Osteoblast (primary cell): ENCODE results near the gene TALDO1. TPM values are rescaled to one million over a fixed set of nuclear protein-coding genes. Genes with fewer than 3 reads are reported as not detected.

ENCODE experiments used
- DNase-seq: peaks from one replicate; pipeline ENCODE4 v3.0.0; 2011; ENCODE audit warnings: low spot score, mixed read lengths; ENCODE audit not compliant: insufficient read length; ENCODE audit errors: missing footprints
- H2AFZ ChIP-seq: 2 replicates; pipeline ENCODE4 v1.6.0; 2011; ENCODE audit warnings: mild to moderate bottlenecking, low read length
- H3K27ac ChIP-seq: 2 replicates; pipeline ENCODE4 v1.5.1; 2011; ENCODE audit warnings: mild to moderate bottlenecking, low read depth, low read length, moderate library complexity
- H3K27me3 ChIP-seq: 2 replicates; pipeline ENCODE4 v1.6.0; 2012; ENCODE audit warnings: mild to moderate bottlenecking, control low read depth, inconsistent platforms, low read length, moderate library complexity; ENCODE audit not compliant: insufficient read depth
- H3K36me3 ChIP-seq: 2 replicates; pipeline ENCODE4 v1.5.1; 2011; ENCODE audit warnings: mild to moderate bottlenecking, low read length, control low read depth, moderate library complexity; ENCODE audit not compliant: insufficient read depth
- H3K4me1 ChIP-seq: 2 replicates; pipeline ENCODE4 v1.5.1; 2011; ENCODE audit warnings: mild to moderate bottlenecking, low read length, control low read depth, moderate library complexity; ENCODE audit not compliant: insufficient read depth
- H3K4me2 ChIP-seq: 2 replicates; pipeline ENCODE4 v1.6.0; 2011; ENCODE audit warnings: mild to moderate bottlenecking, low read length; ENCODE audit not compliant: insufficient read depth
- H3K4me3 ChIP-seq: fragments of 200-600 bp; sonication (generic); 3 replicates; pipeline ENCODE4 v1.5.1; 2012; ENCODE audit warnings: mild to moderate bottlenecking, low read length, inconsistent platforms; ENCODE audit not compliant: insufficient read depth
- H3K79me2 ChIP-seq: 2 replicates; pipeline ENCODE4 v1.6.0; 2012; ENCODE audit warnings: mild to moderate bottlenecking, low read length, control low read depth, inconsistent platforms; ENCODE audit not compliant: insufficient read depth
- H3K9me3 ChIP-seq: 2 replicates; pipeline ENCODE4 v1.5.1; 2011; ENCODE audit warnings: low read depth, low read length, control low read depth
- H4K20me1 ChIP-seq: 2 replicates; pipeline ENCODE4 v1.6.0; 2012; ENCODE audit warnings: mild to moderate bottlenecking, low read length, control low read depth; ENCODE audit not compliant: insufficient read depth
- CTCF ChIP-seq: IDR thresholded peaks from 2 replicates; pipeline ENCODE4 v1.5.1; 2011; ENCODE audit warnings: mild to moderate bottlenecking, low read depth, low read length, moderate library complexity; ENCODE audit errors: extremely low read depth
- total RNA-seq: library from RNA; depleted of rRNA; stranded (reverse); fragments of >200 nt; gene quantifications from 2 replicates; pipeline ENCODE4 v1.2.3, GENCODE V29; 2012

TALDO1 gene
- total RNA-seq, 1 donor: 204 TPM

- Histone ChIP-seq H3K9me3 (no peaks in the 10 kb centered on the region), H3K27me3 (peaks cover 6% of the 10 kb centered on the region), H3K36me3 (no peaks in the 10 kb centered on the region), H3K4me1 (peaks cover 18% of the 10 kb centered on the region), H3K4me3 (no peak overlapping the region), H3K79me2 (no peaks in the 10 kb centered on the region), H4K20me1 (no peaks in the 10 kb centered on the region), H2AFZ (no peak overlapping the region), H3K4me2 (no peak overlapping the region), H3K27ac (no peak overlapping the region)
- no peak for DNase-seq
- TF ChIP-seq CTCF: no peak
These were observed 21.6 kb upstream of the TALDO1 start for GRCh38 chr11:725624-726202.

- H4K20me1 ChIP-seq: no peaks in the 10 kb centered on the region
- H3K4me2 ChIP-seq: no peak overlapping the region
- TF ChIP-seq CTCF: no peak
- H3K4me1 ChIP-seq: peaks cover 18% of the 10 kb centered on the region
- peaks cover 6% of the 10 kb centered on the region for H3K27me3 ChIP-seq
- peak; percentile 94 for DNase-seq
- no peak overlapping the region for H3K4me3 ChIP-seq
- H2AFZ ChIP-seq: no peak overlapping the region
- no peak overlapping the region for H3K27ac ChIP-seq
- H3K79me2 ChIP-seq: no peaks in the 10 kb centered on the region
- H3K36me3 ChIP-seq: no peaks in the 10 kb centered on the region
- H3K9me3 ChIP-seq: no peaks in the 10 kb centered on the region
These were observed 20.7 kb upstream of the TALDO1 start for GRCh38 chr11:726278-727220.

- Histone ChIP-seq H2AFZ (no peak overlapping the region), H3K27ac (peak overlapping the region; percentile 44)
- peak; percentile 84 for DNase-seq
These were observed 20.0 kb upstream of the TALDO1 start for GRCh38 chr11:727281-727701.

More at GRCh38 chr11:727281-727701, 20.0 kb upstream of the TALDO1 start:
- no peak for TF ChIP-seq CTCF
- peaks cover 6% of the 10 kb centered on the region for H3K27me3 ChIP-seq
- no peaks in the 10 kb centered on the region for H4K20me1 ChIP-seq
- no peaks in the 10 kb centered on the region for H3K36me3 ChIP-seq
- H3K4me2 ChIP-seq: no peak overlapping the region
- H3K79me2 ChIP-seq: no peaks in the 10 kb centered on the region
- no peak overlapping the region for H3K4me3 ChIP-seq
- no peaks in the 10 kb centered on the region for H3K9me3 ChIP-seq
- peaks cover 18% of the 10 kb centered on the region for H3K4me1 ChIP-seq
